ENCODE measurements around the gene CR1. TPM values are rescaled to one million over a fixed set of nuclear protein-coding genes. Genes with fewer than 3 reads are reported as not detected.

CR1 gene
- total and polyA plus RNA-seq, 2 of the 4 experiments (the other 2 are of a cell fraction) = not detected

DNA sequence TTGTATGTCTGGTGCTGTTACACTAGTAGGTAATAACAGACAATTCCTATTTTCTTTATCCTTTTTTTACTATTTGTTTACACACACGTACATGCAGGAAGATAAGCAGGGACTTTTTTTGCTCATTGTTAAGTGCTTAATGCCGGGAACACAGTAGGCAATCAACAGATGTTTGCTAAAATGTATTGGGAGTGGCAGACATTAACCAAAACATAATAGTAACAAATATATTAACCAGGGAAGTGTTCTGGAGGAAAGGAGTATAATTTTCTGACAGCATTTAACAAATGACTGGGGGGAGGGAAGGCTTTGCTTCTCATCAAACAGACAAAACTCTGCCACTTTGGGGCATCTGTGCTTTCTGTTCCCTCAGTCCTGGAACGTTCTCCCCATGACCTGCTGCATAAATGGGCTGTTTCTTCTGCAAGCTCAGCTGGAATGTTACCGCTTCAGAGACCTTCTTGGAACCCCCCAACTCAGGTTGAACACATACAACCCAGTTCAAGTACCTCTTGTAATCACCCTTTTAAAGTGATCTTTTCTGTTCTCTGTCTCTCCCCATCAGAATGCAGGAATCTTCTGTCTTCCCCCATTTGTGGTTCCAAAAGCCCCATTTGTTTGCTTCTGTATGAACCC lies 151.1 kb downstream of the CR1 start:
- H3K4me2 ChIP-seq (ENCODE audit: low read depth, low read length) = no peak overlapping the region
- no peak overlapping the region for H2AK9ac ChIP-seq (replicated peaks; ENCODE audit: low read depth, low read length, poor library complexity)
- no peaks in the 10 kb centered on the region for H3K9me3 ChIP-seq (ENCODE audit: control insufficient read depth, insufficient read depth, low read length)
- no peak overlapping the region for H3K23ac ChIP-seq (ENCODE audit: low read depth, low read length)
- no peak overlapping the region for H4K91ac ChIP-seq (ENCODE audit: insufficient read depth, low read depth, low read length)
- H3K4me3 ChIP-seq (ENCODE audit: insufficient read depth, low read depth, low read length) = no peak overlapping the region
- intact Hi-C loops (cut with micrococcal nuclease) (no loop called here), in situ Hi-C loops (cut with MboI; ENCODE audit: low sequenced_read_pairs) (no loop called here), dilution Hi-C loops (cut with HindIII; ENCODE audit: low sequenced_read_pairs, unreplicated experiment) (no loop called here)
- no peak for DNase-seq
- ATAC-seq (ENCODE audit: low read depth) = no peak
- no peak overlapping the region for H3K18ac ChIP-seq (ENCODE audit: low read depth, low read length)
- H2BK120ac ChIP-seq (ENCODE audit: low read depth, low read length) = no peak overlapping the region
- H3K27ac ChIP-seq (ENCODE audit: insufficient read depth, low read length) = no peak overlapping the region
- no peak overlapping the region for H3K56ac ChIP-seq (ENCODE audit: extremely low read depth, insufficient read depth, low read length)
- no peak overlapping the region for H3K14ac ChIP-seq (replicated peaks; ENCODE audit: low read depth, low read length)
- POLR2A ChIA-PET (ENCODE audit: unreplicated experiment) = no interaction called here
- TF ChIP-seq MAZ (IDR thresholded peaks at IDR 0.05; ENCODE audit: borderline replicate concordance, low read depth, low read length) = no peak
- no peak for TF ChIP-seq POLR2A (IDR thresholded peaks at IDR 0.05; ENCODE audit: low read depth, low read length)
- TF ChIP-seq MXI1 (IDR thresholded peaks at IDR 0.05; ENCODE audit: borderline replicate concordance, low read depth, low read length) = no peak
- TF ChIP-seq CHD1 (IDR thresholded peaks at IDR 0.05; ENCODE audit: low read depth, low read length) = no peak
- TF ChIP-seq NFE2L2 (IDR thresholded peaks at IDR 0.05; ENCODE audit: low read depth, low read length) = no peak
- no peak for TF ChIP-seq MAFK (IDR thresholded peaks at IDR 0.05; ENCODE audit: low read depth, low read length)
- no peak for TF ChIP-seq BHLHE40 (IDR thresholded peaks at IDR 0.05; ENCODE audit: low read depth, low read length)
- TF ChIP-seq, protein P1, sequence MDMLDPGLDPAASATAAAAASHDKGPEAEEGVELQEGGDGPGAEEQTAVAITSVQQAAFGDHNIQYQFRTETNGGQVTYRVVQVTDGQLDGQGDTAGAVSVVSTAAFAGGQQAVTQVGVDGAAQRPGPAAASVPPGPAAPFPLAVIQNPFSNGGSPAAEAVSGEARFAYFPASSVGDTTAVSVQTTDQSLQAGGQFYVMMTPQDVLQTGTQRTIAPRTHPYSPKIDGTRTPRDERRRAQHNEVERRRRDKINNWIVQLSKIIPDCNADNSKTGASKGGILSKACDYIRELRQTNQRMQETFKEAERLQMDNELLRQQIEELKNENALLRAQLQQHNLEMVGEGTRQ (IDR thresholded peaks at IDR 0.05; ENCODE audit: low read depth, low read length) = no peak
- TF ChIP-seq, protein P2, sequence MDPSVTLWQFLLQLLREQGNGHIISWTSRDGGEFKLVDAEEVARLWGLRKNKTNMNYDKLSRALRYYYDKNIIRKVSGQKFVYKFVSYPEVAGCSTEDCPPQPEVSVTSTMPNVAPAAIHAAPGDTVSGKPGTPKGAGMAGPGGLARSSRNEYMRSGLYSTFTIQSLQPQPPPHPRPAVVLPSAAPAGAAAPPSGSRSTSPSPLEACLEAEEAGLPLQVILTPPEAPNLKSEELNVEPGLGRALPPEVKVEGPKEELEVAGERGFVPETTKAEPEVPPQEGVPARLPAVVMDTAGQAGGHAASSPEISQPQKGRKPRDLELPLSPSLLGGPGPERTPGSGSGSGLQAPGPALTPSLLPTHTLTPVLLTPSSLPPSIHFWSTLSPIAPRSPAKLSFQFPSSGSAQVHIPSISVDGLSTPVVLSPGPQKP (IDR thresholded peaks at IDR 0.05; ENCODE audit: borderline replicate concordance, low read depth, low read length) = no peak
- TF ChIP-seq, protein P3, sequence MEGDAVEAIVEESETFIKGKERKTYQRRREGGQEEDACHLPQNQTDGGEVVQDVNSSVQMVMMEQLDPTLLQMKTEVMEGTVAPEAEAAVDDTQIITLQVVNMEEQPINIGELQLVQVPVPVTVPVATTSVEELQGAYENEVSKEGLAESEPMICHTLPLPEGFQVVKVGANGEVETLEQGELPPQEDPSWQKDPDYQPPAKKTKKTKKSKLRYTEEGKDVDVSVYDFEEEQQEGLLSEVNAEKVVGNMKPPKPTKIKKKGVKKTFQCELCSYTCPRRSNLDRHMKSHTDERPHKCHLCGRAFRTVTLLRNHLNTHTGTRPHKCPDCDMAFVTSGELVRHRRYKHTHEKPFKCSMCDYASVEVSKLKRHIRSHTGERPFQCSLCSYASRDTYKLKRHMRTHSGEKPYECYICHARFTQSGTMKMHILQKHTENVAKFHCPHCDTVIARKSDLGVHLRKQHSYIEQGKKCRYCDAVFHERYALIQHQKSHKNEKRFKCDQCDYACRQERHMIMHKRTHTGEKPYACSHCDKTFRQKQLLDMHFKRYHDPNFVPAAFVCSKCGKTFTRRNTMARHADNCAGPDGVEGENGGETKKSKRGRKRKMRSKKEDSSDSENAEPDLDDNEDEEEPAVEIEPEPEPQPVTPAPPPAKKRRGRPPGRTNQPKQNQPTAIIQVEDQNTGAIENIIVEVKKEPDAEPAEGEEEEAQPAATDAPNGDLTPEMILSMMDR (conservative IDR thresholded peaks at IDR 0.05; ENCODE audit: low read depth, low read length) = no peak
- no peak for TF ChIP-seq FOS (IDR thresholded peaks at IDR 0.05; ENCODE audit: low read depth, low read length)
- TF ChIP-seq RFX5 (IDR thresholded peaks at IDR 0.05; ENCODE audit: low read depth, low read length) = no peak
- no peak for TF ChIP-seq SMC3 (IDR thresholded peaks at IDR 0.05; ENCODE audit: low read depth, low read length)
- no peak for TF ChIP-seq CEBPB (IDR thresholded peaks at IDR 0.05; ENCODE audit: low read depth, low read length)
- no peak for TF ChIP-seq RCOR1 (IDR thresholded peaks at IDR 0.05; ENCODE audit: insufficient replicate concordance, low read length)
- no peak for TF ChIP-seq RAD21 (IDR thresholded peaks at IDR 0.05; ENCODE audit: low read length)
- H3K79me1 ChIP-seq (ENCODE audit: low read depth in 1 of 2, low read length in 2 of 2) = no peaks in the 10 kb centered on the region
- no peaks in the 10 kb centered on the region for H3K36me3 ChIP-seq (ENCODE audit: control insufficient read depth, insufficient read depth, low read length)
- no peaks in the 10 kb centered on the region for H4K20me1 ChIP-seq (ENCODE audit: insufficient read depth, low read length)
- H2AFZ ChIP-seq (replicated peaks; ENCODE audit: low read length, poor library complexity) = no peak overlapping the region
- BruUV-seq (replicated peaks) = no TSS peak
- no peak overlapping the region for H4K5ac ChIP-seq (ENCODE audit: low read depth, low read length)
- 60% methylated on average over 1 of the region's 4 CpGs; no CpG with 5 or more reads in 1 of the 2 experiments for WGBS, 2 experiments (ENCODE audit: extremely low coverage in 2 of 2, insufficient read length in 1 of 2)
- H3K27me3 ChIP-seq (ENCODE audit: control insufficient read depth, insufficient read depth, low read length) = peaks cover 20% of the 10 kb centered on the region
- H2BK5ac ChIP-seq (ENCODE audit: low read depth, low read length, poor library complexity, severe bottlenecking) = no peak overlapping the region
- no peak overlapping the region for H2BK15ac ChIP-seq (ENCODE audit: low read depth, low read length)
- CTCF ChIA-PET = no interaction called here
- H3K4ac ChIP-seq (ENCODE audit: low read depth, low read length) = no peak overlapping the region
- no peak overlapping the region for H2AK5ac ChIP-seq (ENCODE audit: low read depth, low read length)
- no peak overlapping the region for H2BK20ac ChIP-seq (ENCODE audit: low read depth, low read length)
- no peak overlapping the region for H4K8ac ChIP-seq (ENCODE audit: low read depth in 2 of 2, low read length in 2 of 2)
- no peaks in the 10 kb centered on the region for H3K9me1 ChIP-seq (ENCODE audit: insufficient read depth, low read length)
- H3K4me1 ChIP-seq (ENCODE audit: control insufficient read depth, insufficient read depth, low read length) = no peaks in the 10 kb centered on the region
- no peak overlapping the region for H3K9ac ChIP-seq (ENCODE audit: low read depth, low read length)

Data from IMR-90 (cell line).